HL-60 (cell line): Measurements from ENCODE around the gene DPYSL5.

Experiments used
- POLR2AphosphoS5 ChIP-seq: IDR thresholded peaks from 2 replicates; pipeline ENCODE4 v1.6.1; 2012; ENCODE audit warnings: low read depth
- TF ChIP-seq, protein P1 (sequence below): IDR thresholded peaks from one replicate; pipeline ENCODE4 v1.5.1; 2011; ENCODE audit warnings: low read length, control low read depth, inconsistent platforms; ENCODE audit not compliant: insufficient read depth
- TF ChIP-seq, protein P2 (sequence below): IDR thresholded peaks from 2 replicates; pipeline ENCODE4 v1.6.1; 2012; ENCODE audit warnings: low read depth; ENCODE audit not compliant: insufficient replicate concordance

DNA sequence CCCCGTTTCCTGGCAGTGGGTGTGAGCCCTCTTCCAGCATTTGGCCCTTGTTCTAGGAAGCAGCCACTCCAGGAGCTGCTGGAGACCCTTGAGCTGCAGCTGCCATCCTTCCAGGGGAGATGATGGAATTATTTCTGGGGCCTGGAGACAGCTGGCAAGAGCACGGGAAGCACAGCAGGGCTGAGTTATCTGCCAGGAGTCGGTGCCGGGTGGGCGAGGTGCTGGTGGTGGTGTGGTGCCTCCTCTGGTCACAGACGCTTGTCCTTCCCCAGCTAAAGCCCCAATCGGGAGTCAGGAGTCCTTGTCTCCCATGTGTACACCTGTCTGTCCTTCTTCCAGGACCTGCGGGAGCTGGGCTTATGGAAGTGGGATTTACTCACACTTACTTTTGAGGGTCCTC lies 36.0 kb downstream of the DPYSL5 start:
- TF ChIP-seq, protein P1, sequence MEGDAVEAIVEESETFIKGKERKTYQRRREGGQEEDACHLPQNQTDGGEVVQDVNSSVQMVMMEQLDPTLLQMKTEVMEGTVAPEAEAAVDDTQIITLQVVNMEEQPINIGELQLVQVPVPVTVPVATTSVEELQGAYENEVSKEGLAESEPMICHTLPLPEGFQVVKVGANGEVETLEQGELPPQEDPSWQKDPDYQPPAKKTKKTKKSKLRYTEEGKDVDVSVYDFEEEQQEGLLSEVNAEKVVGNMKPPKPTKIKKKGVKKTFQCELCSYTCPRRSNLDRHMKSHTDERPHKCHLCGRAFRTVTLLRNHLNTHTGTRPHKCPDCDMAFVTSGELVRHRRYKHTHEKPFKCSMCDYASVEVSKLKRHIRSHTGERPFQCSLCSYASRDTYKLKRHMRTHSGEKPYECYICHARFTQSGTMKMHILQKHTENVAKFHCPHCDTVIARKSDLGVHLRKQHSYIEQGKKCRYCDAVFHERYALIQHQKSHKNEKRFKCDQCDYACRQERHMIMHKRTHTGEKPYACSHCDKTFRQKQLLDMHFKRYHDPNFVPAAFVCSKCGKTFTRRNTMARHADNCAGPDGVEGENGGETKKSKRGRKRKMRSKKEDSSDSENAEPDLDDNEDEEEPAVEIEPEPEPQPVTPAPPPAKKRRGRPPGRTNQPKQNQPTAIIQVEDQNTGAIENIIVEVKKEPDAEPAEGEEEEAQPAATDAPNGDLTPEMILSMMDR = no peak
- TF ChIP-seq, protein P2, sequence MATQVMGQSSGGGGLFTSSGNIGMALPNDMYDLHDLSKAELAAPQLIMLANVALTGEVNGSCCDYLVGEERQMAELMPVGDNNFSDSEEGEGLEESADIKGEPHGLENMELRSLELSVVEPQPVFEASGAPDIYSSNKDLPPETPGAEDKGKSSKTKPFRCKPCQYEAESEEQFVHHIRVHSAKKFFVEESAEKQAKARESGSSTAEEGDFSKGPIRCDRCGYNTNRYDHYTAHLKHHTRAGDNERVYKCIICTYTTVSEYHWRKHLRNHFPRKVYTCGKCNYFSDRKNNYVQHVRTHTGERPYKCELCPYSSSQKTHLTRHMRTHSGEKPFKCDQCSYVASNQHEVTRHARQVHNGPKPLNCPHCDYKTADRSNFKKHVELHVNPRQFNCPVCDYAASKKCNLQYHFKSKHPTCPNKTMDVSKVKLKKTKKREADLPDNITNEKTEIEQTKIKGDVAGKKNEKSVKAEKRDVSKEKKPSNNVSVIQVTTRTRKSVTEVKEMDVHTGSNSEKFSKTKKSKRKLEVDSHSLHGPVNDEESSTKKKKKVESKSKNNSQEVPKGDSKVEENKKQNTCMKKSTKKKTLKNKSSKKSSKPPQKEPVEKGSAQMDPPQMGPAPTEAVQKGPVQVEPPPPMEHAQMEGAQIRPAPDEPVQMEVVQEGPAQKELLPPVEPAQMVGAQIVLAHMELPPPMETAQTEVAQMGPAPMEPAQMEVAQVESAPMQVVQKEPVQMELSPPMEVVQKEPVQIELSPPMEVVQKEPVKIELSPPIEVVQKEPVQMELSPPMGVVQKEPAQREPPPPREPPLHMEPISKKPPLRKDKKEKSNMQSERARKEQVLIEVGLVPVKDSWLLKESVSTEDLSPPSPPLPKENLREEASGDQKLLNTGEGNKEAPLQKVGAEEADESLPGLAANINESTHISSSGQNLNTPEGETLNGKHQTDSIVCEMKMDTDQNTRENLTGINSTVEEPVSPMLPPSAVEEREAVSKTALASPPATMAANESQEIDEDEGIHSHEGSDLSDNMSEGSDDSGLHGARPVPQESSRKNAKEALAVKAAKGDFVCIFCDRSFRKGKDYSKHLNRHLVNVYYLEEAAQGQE = no peak
- TF ChIP-seq POLR2AphosphoS5 = no peak
